MM.1S (cell line): ENCODE data around the gene NDFIP2.

Experiments used
- CTCF ChIP-seq: fragments of 300-600 bp; sonication (generic); IDR thresholded peaks from 2 replicates; pipeline ENCODE4 v1.5.1; 2016; ENCODE audit warnings: antibody characterized with exemption, low read length, mixed read lengths
- EZH2 ChIP-seq: fragments of 300-600 bp; sonication (generic); optimal IDR thresholded peaks from 2 replicates; pipeline ENCODE3; 2017; ENCODE audit warnings: low read depth, mild to moderate bottlenecking, antibody characterized with exemption, low read length, mixed read lengths

GRCh38 chr13:79591493-79591892 is 110.5 kb downstream of the NDFIP2 start:
- TF ChIP-seq EZH2 (no peak), CTCF (no peak)
